NCI-H128 (cell line): ENCODE measurements around the gene RTTN.

Experiments used
- DNase-seq: peaks from one replicate; lab custom pipeline; 2025; ENCODE audit not compliant: unreplicated experiment; lab: John Stamatoyannopoulos, UW

The RTTN gene

GRCh38 chr18:70029163-70029562 is 176.3 kb downstream of the RTTN start:
- DNase-seq = no peak

- DNase-seq = no peak
Measured at GRCh38 chr18:70028734-70029133, 176.8 kb downstream of the RTTN start.

GRCh38 chr18:70028084-70028483 is 177.4 kb downstream of the RTTN start:
- DNase-seq = no peak

- DNase-seq = no peak
Measured at GRCh38 chr18:70025580-70025979, 179.9 kb downstream of the RTTN start.

GRCh38 chr18:70024829-70025228 is 180.7 kb downstream of the RTTN start:
- no peak for DNase-seq

- DNase-seq = no peak
Measured at GRCh38 chr18:70024093-70024492, 181.4 kb downstream of the RTTN start.

GRCh38 chr18:70022636-70023035 is 182.9 kb downstream of the RTTN start:
- no peak for DNase-seq

GRCh38 chr18:70021498-70021897 is 184.0 kb downstream of the RTTN start:
- no peak for DNase-seq

GRCh38 chr18:70021043-70021442 is 184.4 kb downstream of the RTTN start:
- no peak for DNase-seq

GRCh38 chr18:70019991-70020390 is 185.5 kb downstream of the RTTN start:
- no peak for DNase-seq

GRCh38 chr18:70019136-70019535 is 186.4 kb downstream of the RTTN start:
- no peak for DNase-seq

- DNase-seq = no peak
Measured at GRCh38 chr18:70015127-70015526, 190.4 kb downstream of the RTTN start.

GRCh38 chr18:70005580-70005979 is 199.9 kb downstream of the RTTN start:
- no peak for DNase-seq

GRCh38 chr18:70004696-70005095 is 200.8 kb downstream of the RTTN start:
- DNase-seq = no peak

- DNase-seq = no peak
Measured at GRCh38 chr18:69999656-70000055, 205.8 kb downstream of the RTTN start.

- DNase-seq = no peak
Measured at GRCh38 chr18:69998523-69998987, 206.9 kb downstream of the RTTN start.

- DNase-seq = no peak
Measured at GRCh38 chr18:69996951-69997798, 208.3 kb downstream of the RTTN start.

GRCh38 chr18:69996417-69996816 is 209.1 kb downstream of the RTTN start:
- no peak for DNase-seq

- no peak for DNase-seq
Measured at GRCh38 chr18:69995774-69996173, 209.7 kb downstream of the RTTN start.

GRCh38 chr18:69992776-69993175 is 212.7 kb downstream of the RTTN start:
- DNase-seq = no peak

- DNase-seq = no peak
Measured at GRCh38 chr18:69987870-69988269, 217.6 kb downstream of the RTTN start.

GRCh38 chr18:69985239-69985638 is 220.2 kb downstream of the RTTN start:
- no peak for DNase-seq

GRCh38 chr18:69982417-69982816 is 223.1 kb downstream of the RTTN start:
- DNase-seq = no peak
